IMR-90 (cell line): ENCODE measurements around the gene BRAT1. TPM values are rescaled to one million over a fixed set of nuclear protein-coding genes. Genes with fewer than 3 reads are reported as not detected.

Experiments
- ATAC-seq: fragments of 200-7000 bp; cut with Tn5 transposase; 2 replicates; pipeline ENCODE4 v1.9.1; 2020; ENCODE audit warnings: low read depth, mild to moderate bottlenecking, moderate library complexity
- BruUV-seq: library from RNA; stranded (reverse); fragments of 400-500 nt; replicated peaks from 2 replicates; lab custom pipeline; 2021; lab: Mats Ljungman, UMichigan
- CTCF ChIA-PET: fragments of 300-600 bp; formaldehyde crosslinking; extraction: SDS; loops from one replicate; lab custom pipeline; 2021; ENCODE audit warnings: antibody characterized with exemption; lab: Yijun Ruan, JAX
- POLR2A ChIA-PET: fragments of 300-600 bp; sonication (Branson Sonifier 250); formaldehyde crosslinking; loops from one replicate; lab custom pipeline; 2022; ENCODE audit warnings: antibody characterized with exemption; ENCODE audit not compliant: unreplicated experiment; lab: Charles Lee
- DNase-seq: peaks from one replicate; pipeline ENCODE4 v3.0.0; 2013
- H2AFZ ChIP-seq: replicated peaks from 2 replicates; pipeline ENCODE3; 2013; ENCODE audit warnings: low read length, mild to moderate bottlenecking; ENCODE audit not compliant: poor library complexity
- H2AK5ac ChIP-seq: 2 replicates; pipeline ENCODE4 v1.6.1; 2013; ENCODE audit warnings: low read depth, low read length, inconsistent platforms
- H2AK9ac ChIP-seq: replicated peaks from 2 replicates; pipeline ENCODE3; 2013; ENCODE audit warnings: mild to moderate bottlenecking, low read depth, low read length, moderate library complexity; ENCODE audit not compliant: poor library complexity
- H2BK120ac ChIP-seq: 2 replicates; pipeline ENCODE4 v1.6.1; 2013; ENCODE audit warnings: low read depth, low read length, inconsistent platforms
- H2BK15ac ChIP-seq: 3 replicates; pipeline ENCODE4 v1.6.1; 2013; ENCODE audit warnings: low read depth, low read length, inconsistent platforms
- H2BK20ac ChIP-seq: 2 replicates; pipeline ENCODE4 v1.6.1; 2013; ENCODE audit warnings: low read depth, mild to moderate bottlenecking, inconsistent platforms, low read length, moderate library complexity
- H2BK5ac ChIP-seq: 2 replicates; pipeline ENCODE4 v1.6.1; 2013; ENCODE audit warnings: mild to moderate bottlenecking, low read depth, low read length, inconsistent platforms; ENCODE audit not compliant: poor library complexity, severe bottlenecking
- H3K14ac ChIP-seq: replicated peaks from 2 replicates; pipeline ENCODE4 v1.6.1; 2013; ENCODE audit warnings: low read depth, low read length, inconsistent platforms
- H3K18ac ChIP-seq: 2 replicates; pipeline ENCODE4 v1.6.1; 2013; ENCODE audit warnings: low read depth, low read length, control low read depth
- H3K23ac ChIP-seq: 2 replicates; pipeline ENCODE4 v1.6.1; 2013; ENCODE audit warnings: low read depth, low read length, inconsistent platforms
- H3K27ac ChIP-seq: 2 replicates; pipeline ENCODE4 v1.5.1; 2013; ENCODE audit warnings: mild to moderate bottlenecking, control low read depth, low read length; ENCODE audit not compliant: insufficient read depth
- H3K27me3 ChIP-seq: 2 replicates; pipeline ENCODE4 v1.6.1; 2013; ENCODE audit warnings: low read length; ENCODE audit not compliant: control insufficient read depth, insufficient read depth
- H3K36me3 ChIP-seq: 2 replicates; pipeline ENCODE4 v1.6.1; 2013; ENCODE audit warnings: low read length, mixed read lengths; ENCODE audit not compliant: control insufficient read depth, insufficient read depth
- H3K4ac ChIP-seq: 2 replicates; pipeline ENCODE4 v1.6.1; 2013; ENCODE audit warnings: low read depth, low read length, inconsistent platforms
- H3K4me1 ChIP-seq: 2 replicates; pipeline ENCODE4 v1.6.1; 2013; ENCODE audit warnings: low read length, mixed read lengths; ENCODE audit not compliant: control insufficient read depth, insufficient read depth
- H3K4me2 ChIP-seq: 2 replicates; pipeline ENCODE4 v1.6.1; 2013; ENCODE audit warnings: low read depth, mild to moderate bottlenecking, control low read depth, low read length, moderate library complexity
- H3K4me3 ChIP-seq: 2 replicates; pipeline ENCODE4 v1.5.1; 2013; ENCODE audit warnings: low read depth, mild to moderate bottlenecking, control low read depth, low read length, moderate library complexity; ENCODE audit not compliant: insufficient read depth
- H3K56ac ChIP-seq: 2 replicates; pipeline ENCODE4 v1.6.1; 2013; ENCODE audit warnings: low read length, inconsistent platforms; ENCODE audit not compliant: insufficient read depth; ENCODE audit errors: extremely low read depth
- H3K79me1 ChIP-seq, 2 experiments: 2 replicates each; pipeline ENCODE4 v1.6.1; 2013; ENCODE audit warnings: low read length in 2 of 2, inconsistent platforms in 1 of 2, low read depth in 1 of 2
- H3K9ac ChIP-seq: 2 replicates; pipeline ENCODE4 v1.6.1; 2013; ENCODE audit warnings: low read depth, low read length, control low read depth
- H3K9me1 ChIP-seq: 2 replicates; pipeline ENCODE4 v1.6.1; 2013; ENCODE audit warnings: low read length, inconsistent platforms; ENCODE audit not compliant: insufficient read depth
- H3K9me3 ChIP-seq: 2 replicates; pipeline ENCODE4 v1.6.1; 2013; ENCODE audit warnings: low read length; ENCODE audit not compliant: control insufficient read depth, insufficient read depth
- H4K20me1 ChIP-seq: 2 replicates; pipeline ENCODE4 v1.6.1; 2013; ENCODE audit warnings: low read length, inconsistent platforms; ENCODE audit not compliant: insufficient read depth
- H4K5ac ChIP-seq: 2 replicates; pipeline ENCODE4 v1.6.1; 2013; ENCODE audit warnings: mild to moderate bottlenecking, low read depth, low read length, control low read depth
- H4K8ac ChIP-seq, 2 experiments: 2 replicates each; pipeline ENCODE4 v1.6.1; 2013; ENCODE audit warnings: low read depth in 2 of 2, low read length in 2 of 2, control low read depth in 1 of 2, inconsistent platforms in 1 of 2
- H4K91ac ChIP-seq: 2 replicates; pipeline ENCODE4 v1.6.1; 2013; ENCODE audit warnings: low read depth, low read length, inconsistent platforms; ENCODE audit not compliant: insufficient read depth
- BHLHE40 ChIP-seq: fragments of 150-350 bp; IDR thresholded peaks from 2 replicates; pipeline ENCODE4 v1.6.1; 2016; ENCODE audit warnings: mild to moderate bottlenecking, low read depth, low read length
- CEBPB ChIP-seq: IDR thresholded peaks from 2 replicates; pipeline ENCODE4 v1.6.1; 2012; ENCODE audit warnings: low read depth, low read length, improper control_type of control experiment
- CHD1 ChIP-seq: IDR thresholded peaks from 2 replicates; pipeline ENCODE4 v1.6.1; 2012; ENCODE audit warnings: low read depth, low read length, improper control_type of control experiment
- CTCF ChIP-seq: conservative IDR thresholded peaks from 2 replicates; pipeline ENCODE4 v1.5.1; 2012; ENCODE audit warnings: mild to moderate bottlenecking, low read depth, low read length, improper control_type of control experiment
- MAZ ChIP-seq: IDR thresholded peaks from 2 replicates; pipeline ENCODE4 v1.6.1; 2012; ENCODE audit warnings: low read depth, mild to moderate bottlenecking, low read length, improper control_type of control experiment, moderate library complexity, borderline replicate concordance
- MXI1 ChIP-seq: IDR thresholded peaks from 2 replicates; pipeline ENCODE4 v1.6.1; 2012; ENCODE audit warnings: low read depth, mild to moderate bottlenecking, low read length, moderate library complexity, borderline replicate concordance
- RFX5 ChIP-seq: IDR thresholded peaks from 2 replicates; pipeline ENCODE4 v1.8.0; 2012; ENCODE audit warnings: low read depth, mild to moderate bottlenecking, low read length, moderate library complexity
- SMC3 ChIP-seq: fragments of 150-350 bp; IDR thresholded peaks from 2 replicates; pipeline ENCODE4 v1.6.1; 2016; ENCODE audit warnings: low read depth, mild to moderate bottlenecking, antibody characterized with exemption, low read length, moderate library complexity
- WGBS, 2 experiments: methylation state at CpG; one replicate each; pipeline versions ENCODE4 v1.1.5 to v1.1.7; 2013; ENCODE audit warnings: missing lambda C conversion rate in 2 of 2; ENCODE audit not compliant: insufficient read length in 1 of 2; ENCODE audit errors: extremely low coverage in 2 of 2; 5-methylcytosine and 5-hydroxymethylcytosine counted together
- dilution Hi-C: fragments of 300-500 bp; cut with HindIII; formaldehyde crosslinking; loops from one replicate; pipeline ENCODE4 v1.14.3; 2018; ENCODE audit warnings: low sequenced_read_pairs; ENCODE audit not compliant: unreplicated experiment
- in situ Hi-C: fragments of 300-500 bp; cut with MboI; formaldehyde crosslinking; loops from 3 replicates; pipeline ENCODE4 v1.14.3; 2019; ENCODE audit warnings: low sequenced_read_pairs, inconsistent platforms, mixed read lengths
- intact Hi-C: fragments of 100-400 bp; cut with micrococcal nuclease; formaldehyde crosslinking; loops from 2 replicates; pipeline ENCODE4 v1.10.0; 2022
- polyA plus RNA-seq, 3 experiments: library from polyadenylated mRNA; depleted of rRNA; stranded (reverse); fragments of >200 nt; gene quantifications; 2 replicates each; pipeline ENCODE4 v1.2.3, GENCODE V29; 2012; ENCODE audit warnings: low replicate concordance in 1 of 3
- total RNA-seq: library from RNA; depleted of rRNA; stranded (reverse); fragments of >200 nt; gene quantifications from 2 replicates; pipeline ENCODE4 v1.2.3, GENCODE V29; 2012

Gene BRAT1
- total and polyA plus RNA-seq, 2 of the 4 experiments (the other 2 are of a cell fraction) = 6.8 to 21.9 TPM

GRCh38 chr7:2558629-2559282 is 3.4 kb upstream of the BRAT1 start, which contains the start of gene IQCE:
IQCE (plus strand) TSS chr7:2558979; CDS start chr7:2559182, 203 bp downstream.
- H3K9me3 ChIP-seq = no peaks in the 10 kb centered on the region
- peaks cover 17 to 30% of the 10 kb centered on the region in 2 experiments for H3K79me1 ChIP-seq
- BruUV-seq = no TSS peak
- peak within 1 kb of the TSS; percentile 63 to 88 for H4K8ac ChIP-seq
- peak within 1 kb of the TSS; percentile 51 for H3K56ac ChIP-seq
- peak within 1 kb of the TSS; percentile 65 for H4K5ac ChIP-seq
- H3K9me1 ChIP-seq = peaks cover 8% of the 10 kb centered on the region; the same call in 1 of the 2 replicates
- H3K4me1 ChIP-seq = peaks cover 9% of the 10 kb centered on the region
- H2BK20ac ChIP-seq = 0 out of 2 replicates have a peak within 1 kb of the TSS, but pooled peaks have one; percentile 1
- peak within 1 kb of the TSS; percentile 96 for H3K4me2 ChIP-seq
- peak within 1 kb of the TSS; percentile 32 for H2BK5ac ChIP-seq
- in situ Hi-C loops (no loop called here), intact Hi-C loops (loop anchor here (2.0 to 5.0 kb wide), 3 partner anchors 74 to 106 kb away; partner anchors contain the start of genes GRIFIN and TTYH3), dilution Hi-C loops (no loop called here)
- H3K4ac ChIP-seq = peak within 1 kb of the TSS; percentile 65; the same call in 1 of the 2 replicates
- no peaks in the 10 kb centered on the region for H3K27me3 ChIP-seq
- DNase-seq = peak; percentile 84
- H3K36me3 ChIP-seq = no peaks in the 10 kb centered on the region
- H2AFZ ChIP-seq = peak within 1 kb of the TSS; percentile 97
- H4K91ac ChIP-seq = no peak within 1 kb of the TSS; the same call in none of the 2 replicates
- H2AK5ac ChIP-seq = peak within 1 kb of the TSS; percentile 16; the same call in 1 of the 2 replicates
- peak within 1 kb of the TSS; percentile 89 for H3K14ac ChIP-seq
- ATAC-seq = peak; percentile 70
- H3K9ac ChIP-seq = peak within 1 kb of the TSS; percentile 82
- POLR2A ChIA-PET = interaction anchor here (0.5 kb wide), 1 partner anchor 11 kb away, joined by 4 read pairs; no protein-coding TSS in a partner anchor
- CTCF ChIA-PET = no interaction called here
- H4K20me1 ChIP-seq = peaks cover 6% of the 10 kb centered on the region; the same call in 1 of the 2 replicates
- peak within 1 kb of the TSS; percentile 41; the same call in 1 of the 2 replicates for H3K27ac ChIP-seq
- 16% methylated on average over 11 of the region's 66 CpGs; no CpG with 5 or more reads in 1 of the 2 experiments for WGBS, 2 experiments
- peak within 1 kb of the TSS; percentile 85; the same call in 1 of the 2 replicates for H3K23ac ChIP-seq
- peak within 1 kb of the TSS; percentile 26 for H2BK120ac ChIP-seq
- H2BK15ac ChIP-seq = no peak within 1 kb of the TSS
- peak within 1 kb of the TSS; percentile 0; the same call in 1 of the 2 replicates for H3K18ac ChIP-seq
- H3K4me3 ChIP-seq = peak within 1 kb of the TSS; percentile 69
- TF ChIP-seq CEBPB = no peak
- TF ChIP-seq BHLHE40 = no peak
- no peak for TF ChIP-seq CHD1
- TF ChIP-seq SMC3 = no peak
- peak; percentile 74; the same call in 1 of the 2 replicates for TF ChIP-seq MXI1
- TF ChIP-seq MAZ = peak; percentile 79; the same call in 1 of the 2 replicates
- no peak for TF ChIP-seq CTCF
- no peak for TF ChIP-seq RFX5
- H2AK9ac ChIP-seq = peak within 1 kb of the TSS; percentile 97
